Smooth muscle cell (in vitro differentiated cells): ENCODE data around the gene CLMN. TPM values are rescaled to one million over a fixed set of nuclear protein-coding genes. Genes with fewer than 3 reads are reported as not detected.

Source experiments
- DNase-seq: peaks from one replicate; lab custom pipeline; 2025; ENCODE audit not compliant: unreplicated experiment; lab: John Stamatoyannopoulos, UW
- H2AFZ ChIP-seq: fragments of 200-600 bp; sonication (generic); 2 replicates; pipeline ENCODE4 v1.6.0; 2016; ENCODE audit warnings: antibody characterized with exemption, low read depth, mild to moderate bottlenecking
- H3F3A ChIP-seq: fragments of 200-600 bp; sonication (generic); 2 replicates; pipeline ENCODE4 v1.6.0; 2017; ENCODE audit warnings: antibody characterized with exemption, low read depth
- H3K27ac ChIP-seq: fragments of 200-600 bp; sonication (generic); 2 replicates; pipeline ENCODE4 v1.5.1; 2016; ENCODE audit warnings: low read depth, mild to moderate bottlenecking
- H3K27me3 ChIP-seq: fragments of 200-600 bp; sonication (generic); 2 replicates; pipeline ENCODE4 v1.6.1; 2016; ENCODE audit warnings: low read depth, mild to moderate bottlenecking
- H3K36me3 ChIP-seq: fragments of 200-600 bp; sonication (generic); 2 replicates; pipeline ENCODE4 v1.5.1; 2016; ENCODE audit warnings: low read depth
- H3K4me1 ChIP-seq: fragments of 200-600 bp; sonication (generic); 2 replicates; pipeline ENCODE4 v1.5.1; 2016; ENCODE audit warnings: low read depth
- H3K4me2 ChIP-seq: fragments of 200-600 bp; sonication (generic); 2 replicates; pipeline ENCODE4 v1.6.0; 2016; ENCODE audit warnings: mild to moderate bottlenecking
- H3K4me3 ChIP-seq: fragments of 200-600 bp; sonication (generic); 2 replicates; pipeline ENCODE4 v1.5.1; 2016; ENCODE audit warnings: mild to moderate bottlenecking
- H3K79me2 ChIP-seq: fragments of 200-600 bp; sonication (generic); 2 replicates; pipeline ENCODE4 v1.6.0; 2016; ENCODE audit warnings: low read depth, mild to moderate bottlenecking
- H3K9ac ChIP-seq: fragments of 200-600 bp; sonication (generic); 2 replicates; pipeline ENCODE4 v1.6.0; 2016; ENCODE audit warnings: low read depth
- H3K9me3 ChIP-seq: fragments of 200-600 bp; sonication (generic); replicated peaks from 2 replicates; pipeline ENCODE4 v1.5.1; 2016; ENCODE audit warnings: low read depth
- H4K20me1 ChIP-seq: fragments of 200-600 bp; sonication (generic); 2 replicates; pipeline ENCODE4 v1.6.0; 2016; ENCODE audit warnings: low read depth
- WGBS: methylation state at CpG from one replicate; pipeline ENCODE4 v1.1.7; 2016; ENCODE audit warnings: low lambda C conversion rate; 5-methylcytosine and 5-hydroxymethylcytosine counted together
- polyA plus RNA-seq: library from polyadenylated mRNA; unstranded; fragments of >200 nt; fragmentation: Nextera tagmentation; extraction: Ambion mirVana; gene quantifications from 2 replicates; pipeline ENCODE4 v1.2.1, GENCODE V29; 2016
- total RNA-seq: library from RNA; depleted of rRNA; stranded (reverse); fragments of >200 nt; gene quantifications from 2 replicates; pipeline ENCODE4 v1.2.3, GENCODE V29; 2014
- TF ChIP-seq, protein P1 (sequence below): fragments of 200-600 bp; sonication (generic); IDR thresholded peaks from 2 replicates; pipeline ENCODE4 v1.5.1; 2017; ENCODE audit warnings: borderline replicate concordance, mild to moderate bottlenecking, antibody characterized with exemption; ENCODE audit not compliant: insufficient read depth, poor library complexity, severe bottlenecking

The CLMN gene
- total and polyA plus RNA-seq, 2 experiments from 2014 or later = 1.3 to 3.5 TPM

DNA sequence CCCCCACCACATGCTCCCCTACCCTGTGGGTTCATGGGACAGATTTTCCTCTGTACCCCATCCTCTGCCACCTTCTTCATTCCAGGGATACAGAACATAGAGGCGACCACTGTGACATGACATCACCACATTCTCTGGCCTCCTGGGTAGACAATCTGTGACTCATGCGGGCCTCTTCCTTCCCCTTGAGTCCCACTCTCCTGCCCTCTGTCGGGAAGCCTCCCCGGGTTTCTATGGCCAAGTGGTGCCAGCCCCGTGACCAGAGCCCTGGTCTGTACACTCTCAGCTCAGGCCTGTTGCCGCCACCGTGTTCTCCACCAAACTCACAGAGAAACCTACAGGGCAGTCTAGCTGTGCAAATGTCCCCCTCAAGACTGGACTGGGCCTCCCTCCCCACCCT is 8.0 kb downstream of the CLMN start:
- no peaks in the 10 kb centered on the region for H4K20me1 ChIP-seq
- no peak overlapping the region for H2AFZ ChIP-seq
- H3K9ac ChIP-seq = no peak overlapping the region
- no peaks in the 10 kb centered on the region for H3K79me2 ChIP-seq
- 58% methylated on average over 7 of the region's 7 CpGs for WGBS
- H3K4me2 ChIP-seq = no peak overlapping the region
- DNase-seq = no peak
- H3K9me3 ChIP-seq = no peaks in the 10 kb centered on the region
- no peaks in the 10 kb centered on the region for H3K36me3 ChIP-seq
- TF ChIP-seq, protein P1, sequence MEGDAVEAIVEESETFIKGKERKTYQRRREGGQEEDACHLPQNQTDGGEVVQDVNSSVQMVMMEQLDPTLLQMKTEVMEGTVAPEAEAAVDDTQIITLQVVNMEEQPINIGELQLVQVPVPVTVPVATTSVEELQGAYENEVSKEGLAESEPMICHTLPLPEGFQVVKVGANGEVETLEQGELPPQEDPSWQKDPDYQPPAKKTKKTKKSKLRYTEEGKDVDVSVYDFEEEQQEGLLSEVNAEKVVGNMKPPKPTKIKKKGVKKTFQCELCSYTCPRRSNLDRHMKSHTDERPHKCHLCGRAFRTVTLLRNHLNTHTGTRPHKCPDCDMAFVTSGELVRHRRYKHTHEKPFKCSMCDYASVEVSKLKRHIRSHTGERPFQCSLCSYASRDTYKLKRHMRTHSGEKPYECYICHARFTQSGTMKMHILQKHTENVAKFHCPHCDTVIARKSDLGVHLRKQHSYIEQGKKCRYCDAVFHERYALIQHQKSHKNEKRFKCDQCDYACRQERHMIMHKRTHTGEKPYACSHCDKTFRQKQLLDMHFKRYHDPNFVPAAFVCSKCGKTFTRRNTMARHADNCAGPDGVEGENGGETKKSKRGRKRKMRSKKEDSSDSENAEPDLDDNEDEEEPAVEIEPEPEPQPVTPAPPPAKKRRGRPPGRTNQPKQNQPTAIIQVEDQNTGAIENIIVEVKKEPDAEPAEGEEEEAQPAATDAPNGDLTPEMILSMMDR = no peak
- H3K4me3 ChIP-seq = no peak overlapping the region
- H3K4me1 ChIP-seq = peaks cover 7% of the 10 kb centered on the region
- H3K27ac ChIP-seq = no peak overlapping the region
- H3K27me3 ChIP-seq = no peaks in the 10 kb centered on the region
- H3F3A ChIP-seq = no peaks in the 10 kb centered on the region

DNA sequence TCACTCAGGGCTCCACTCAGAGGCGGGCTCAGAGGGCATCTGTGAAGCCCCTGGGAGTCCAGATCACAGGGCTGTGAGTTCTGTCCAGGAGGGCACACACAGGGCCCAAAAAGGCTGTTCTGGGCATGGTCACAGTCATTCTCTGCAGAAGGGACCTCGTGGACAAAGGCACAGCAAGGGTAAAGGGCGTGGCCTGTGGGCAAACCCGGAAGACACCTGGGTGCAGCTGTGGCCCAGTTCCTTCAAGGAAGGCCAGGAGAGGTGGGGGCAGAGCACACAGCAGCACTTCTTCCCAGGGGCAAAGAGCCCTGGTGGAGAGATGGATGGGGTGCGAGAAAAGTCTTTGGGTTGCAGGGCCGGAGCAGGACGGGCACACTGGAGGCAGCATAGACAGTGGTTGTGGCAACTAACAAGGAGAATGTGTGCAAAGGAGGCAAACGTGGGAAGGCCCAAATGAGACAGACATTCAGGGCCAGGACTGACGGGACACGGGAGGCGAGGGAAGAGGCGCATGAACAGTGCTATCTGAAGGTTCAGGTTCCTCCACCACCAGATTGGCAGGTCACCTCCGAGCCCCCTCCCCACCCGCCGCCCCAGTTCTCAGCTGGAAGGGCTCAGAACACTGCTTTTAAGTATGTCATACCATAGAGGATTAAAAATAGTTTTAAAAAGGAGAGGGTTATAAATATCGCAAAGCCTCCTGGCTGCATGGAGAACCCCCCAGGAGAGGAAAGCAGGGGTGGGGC is 8.9 kb downstream of the CLMN start:
- DNase-seq = no peak
- 97% methylated on average over 16 of the region's 16 CpGs for WGBS

DNA sequence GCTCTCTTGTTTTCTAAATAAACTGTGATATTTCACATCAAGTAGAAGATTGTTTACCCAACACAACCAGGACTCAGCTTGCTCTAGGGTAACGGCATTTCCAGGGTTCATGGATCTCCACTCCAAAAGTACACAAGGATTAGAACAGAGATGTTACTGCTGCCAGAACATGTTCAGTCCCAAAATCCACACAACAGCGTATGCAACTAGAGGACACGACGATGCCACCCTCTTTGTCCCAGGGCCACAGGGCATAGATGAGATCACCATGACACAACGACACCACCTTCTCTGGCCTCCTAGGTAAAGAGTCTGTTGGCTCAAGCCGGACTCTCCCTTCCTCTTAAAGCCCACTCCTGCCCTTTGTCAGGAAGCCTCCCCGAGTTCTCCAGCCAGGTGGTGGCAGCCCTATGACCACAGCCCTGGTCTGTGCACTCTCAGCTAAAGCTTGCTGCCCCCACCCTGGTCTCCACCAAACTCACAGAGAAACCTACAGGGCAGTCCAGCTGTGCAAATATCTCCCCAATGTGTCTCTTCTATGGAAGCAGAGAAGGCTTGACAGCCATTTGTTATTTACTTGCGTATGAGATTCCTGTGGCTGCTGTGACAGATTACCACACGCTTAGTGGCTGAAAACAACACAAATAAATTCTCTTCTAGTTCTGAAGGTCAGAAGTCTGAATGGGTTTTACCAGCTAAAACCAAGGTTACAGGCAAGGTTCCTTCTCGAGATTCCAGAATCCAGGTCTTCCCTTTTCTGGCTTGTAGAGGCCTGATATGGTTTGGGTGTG is 10.3 kb downstream of the CLMN start:
- Histone ChIP-seq H3K27me3 (no peaks in the 10 kb centered on the region), H4K20me1 (no peaks in the 10 kb centered on the region), H3K9me3 (no peaks in the 10 kb centered on the region), H2AFZ (no peak overlapping the region), H3K27ac (no peak overlapping the region), H3K36me3 (no peaks in the 10 kb centered on the region), H3K4me2 (no peak overlapping the region), H3K79me2 (no peaks in the 10 kb centered on the region), H3K4me3 (no peak overlapping the region), H3F3A (no peaks in the 10 kb centered on the region), H3K4me1 (peaks cover 7% of the 10 kb centered on the region), H3K9ac (no peak overlapping the region)
- DNase-seq = no peak
- WGBS = 90% methylated on average over 10 of the region's 10 CpGs
- TF ChIP-seq, protein P1 = no peak

More for the DNA sequence above, 8.9 kb downstream of the CLMN start:
- H4K20me1 ChIP-seq = no peaks in the 10 kb centered on the region
- peaks cover 7% of the 10 kb centered on the region for H3K4me1 ChIP-seq
- H3F3A ChIP-seq = no peaks in the 10 kb centered on the region
- H3K4me3 ChIP-seq = no peak overlapping the region
- H3K36me3 ChIP-seq = no peaks in the 10 kb centered on the region
- H3K9ac ChIP-seq = no peak overlapping the region
- no peak overlapping the region for H3K27ac ChIP-seq
- no peaks in the 10 kb centered on the region for H3K9me3 ChIP-seq
- H2AFZ ChIP-seq = no peak overlapping the region
- H3K79me2 ChIP-seq = no peaks in the 10 kb centered on the region
- no peaks in the 10 kb centered on the region for H3K27me3 ChIP-seq
- H3K4me2 ChIP-seq = no peak overlapping the region
- TF ChIP-seq, protein P1 = no peak
